ENCODE results near the gene FBXW11.
"Not testable (repeated sequence)": the region's sequence is repeated elsewhere in the genome, so short reads cannot be mapped to it uniquely, and the experiment has no call there.

- TF ChIP-seq EP300, CTCF, POLR2A (IDR thresholded peaks at IDR 0.05): not testable (repeated sequence)
Measured at GRCh38 chr5:171977244-171977950, 29.0 kb downstream of the FBXW11 start.
